Measurements from ENCODE around the gene CD2.

DNA sequence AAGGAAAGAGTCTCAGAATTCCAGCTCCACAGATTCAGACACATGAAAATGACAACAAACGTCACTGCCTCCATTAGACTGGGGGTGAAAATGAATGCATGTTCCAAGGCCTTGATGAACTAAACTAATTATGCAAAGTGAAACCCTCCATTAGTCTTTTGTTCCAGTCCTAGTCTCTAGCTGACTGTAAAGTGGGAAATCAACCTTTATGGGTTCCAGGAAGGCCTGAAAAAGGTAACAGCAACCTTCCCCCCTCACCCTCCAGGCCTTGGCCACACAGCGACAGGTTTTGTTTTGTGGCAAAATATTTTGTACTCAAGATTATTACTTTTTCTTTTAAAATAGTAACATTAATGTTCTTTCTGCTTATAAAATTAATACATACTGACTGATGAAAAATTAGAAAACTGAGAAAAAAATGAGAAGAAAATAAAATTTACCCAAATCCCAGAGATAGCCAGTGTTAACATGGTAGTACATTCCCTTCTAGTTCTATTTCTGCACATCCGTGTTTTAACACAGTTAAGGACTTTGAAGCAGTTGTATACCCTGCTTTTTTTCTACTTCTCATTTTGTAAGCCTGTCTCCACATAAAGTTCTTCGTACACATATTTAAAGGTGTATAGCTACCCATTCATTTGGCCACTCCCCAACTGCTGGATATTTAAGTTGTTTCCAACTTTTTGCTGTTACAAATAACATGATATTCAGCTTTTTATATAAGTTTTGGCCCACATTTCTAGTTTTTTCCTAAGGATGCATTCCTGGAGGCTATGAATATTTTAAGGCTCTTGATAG, 60.9 kb downstream of the CD2 start:
- TF ChIP-seq EZH2phosphoT487 (IDR thresholded peaks at IDR 0.05; ENCODE audit: insufficient read depth, low read depth) (no peak), EZH2 (IDR thresholded peaks at IDR 0.05; ENCODE audit: insufficient read depth, poor library complexity, severe bottlenecking) (no peak)

Data from GM23248 (cell line).